ENCODE measurements around the gene SPCS1.

DNA sequence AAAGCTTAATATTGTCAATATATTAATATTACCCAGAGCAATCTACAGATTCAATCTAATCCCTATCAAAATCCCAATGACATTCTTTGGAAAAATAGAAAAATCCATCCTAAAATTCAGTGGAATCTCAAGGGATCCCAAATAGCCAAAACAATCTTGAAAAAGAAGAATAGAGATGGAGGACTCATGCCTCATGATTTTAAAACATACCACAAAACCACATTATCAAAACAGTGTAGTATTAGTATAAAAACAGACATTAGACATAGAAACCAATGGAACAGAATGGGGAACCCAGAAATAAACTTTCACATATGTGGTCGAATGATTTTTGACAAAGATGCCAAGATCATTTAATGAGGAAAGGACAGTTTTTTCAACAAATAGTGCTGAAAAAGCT, 50.2 kb downstream of the SPCS1 start:
- TF ChIP-seq, protein P1, sequence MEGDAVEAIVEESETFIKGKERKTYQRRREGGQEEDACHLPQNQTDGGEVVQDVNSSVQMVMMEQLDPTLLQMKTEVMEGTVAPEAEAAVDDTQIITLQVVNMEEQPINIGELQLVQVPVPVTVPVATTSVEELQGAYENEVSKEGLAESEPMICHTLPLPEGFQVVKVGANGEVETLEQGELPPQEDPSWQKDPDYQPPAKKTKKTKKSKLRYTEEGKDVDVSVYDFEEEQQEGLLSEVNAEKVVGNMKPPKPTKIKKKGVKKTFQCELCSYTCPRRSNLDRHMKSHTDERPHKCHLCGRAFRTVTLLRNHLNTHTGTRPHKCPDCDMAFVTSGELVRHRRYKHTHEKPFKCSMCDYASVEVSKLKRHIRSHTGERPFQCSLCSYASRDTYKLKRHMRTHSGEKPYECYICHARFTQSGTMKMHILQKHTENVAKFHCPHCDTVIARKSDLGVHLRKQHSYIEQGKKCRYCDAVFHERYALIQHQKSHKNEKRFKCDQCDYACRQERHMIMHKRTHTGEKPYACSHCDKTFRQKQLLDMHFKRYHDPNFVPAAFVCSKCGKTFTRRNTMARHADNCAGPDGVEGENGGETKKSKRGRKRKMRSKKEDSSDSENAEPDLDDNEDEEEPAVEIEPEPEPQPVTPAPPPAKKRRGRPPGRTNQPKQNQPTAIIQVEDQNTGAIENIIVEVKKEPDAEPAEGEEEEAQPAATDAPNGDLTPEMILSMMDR (IDR thresholded peaks at IDR 0.05), result no peak
- no peak for TF ChIP-seq POLR2A (IDR thresholded peaks at IDR 0.05)
